Neural cell (in vitro differentiated cells): Measurements from ENCODE around the gene ARFGAP1. TPM values are rescaled to one million over a fixed set of nuclear protein-coding genes. Genes with fewer than 3 reads are reported as not detected.

Source experiments
- H2AFZ ChIP-seq: fragments of 200-600, 300-800 bp; sonication (generic), shearing (Covaris generic); 2 replicates; pipeline ENCODE4 v1.6.0; 2014; ENCODE audit warnings: low read depth, mild to moderate bottlenecking, antibody characterized with exemption, low read length, moderate library complexity
- H3F3A ChIP-seq: fragments of 200-600 bp; shearing (Covaris generic); 2 replicates; pipeline ENCODE4 v1.6.1; 2016; ENCODE audit warnings: mild to moderate bottlenecking, moderate library complexity, mixed read lengths, antibody characterized with exemption, low read length; ENCODE audit not compliant: insufficient read depth, poor library complexity, severe bottlenecking
- H3K27ac ChIP-seq: fragments of 200-600, 300-800 bp; sonication (generic), shearing (Covaris generic); 2 replicates; pipeline ENCODE4 v1.5.1; 2014; ENCODE audit warnings: mild to moderate bottlenecking, low read length, moderate library complexity
- H3K27me3 ChIP-seq: fragments of 300-800, 200-600 bp; sonication (generic), shearing (Covaris generic); 2 replicates; pipeline ENCODE4 v1.6.0; 2014; ENCODE audit warnings: mild to moderate bottlenecking, low read depth, low read length, moderate library complexity; ENCODE audit not compliant: insufficient read depth
- H3K36me3 ChIP-seq: fragments of 300-800, 200-600 bp; sonication (generic), shearing (Covaris generic); 2 replicates; pipeline ENCODE4 v1.5.1; 2014; ENCODE audit warnings: mild to moderate bottlenecking, antibody characterized with exemption, low read length, moderate library complexity; ENCODE audit not compliant: insufficient read depth
- H3K4me2 ChIP-seq: fragments of 300-800, 200-600 bp; sonication (generic), shearing (Covaris generic); 2 replicates; pipeline ENCODE4 v1.6.0; 2014; ENCODE audit warnings: mild to moderate bottlenecking, low read length
- H3K4me3 ChIP-seq: fragments of 300-800, 200-600 bp; sonication (generic), shearing (Covaris generic); 2 replicates; pipeline ENCODE4 v1.5.1; 2014; ENCODE audit warnings: mild to moderate bottlenecking, low read length, moderate library complexity
- H3K79me2 ChIP-seq: fragments of 200-600 bp; shearing (Covaris generic); replicated peaks from 2 replicates; pipeline ENCODE4 v1.6.0; 2014; ENCODE audit warnings: mild to moderate bottlenecking, low read length, moderate library complexity; ENCODE audit not compliant: insufficient read depth
- H3K9ac ChIP-seq: fragments of 300-800, 200-600 bp; sonication (generic), shearing (Covaris generic); 2 replicates; pipeline ENCODE4 v1.6.1; 2016; ENCODE audit warnings: mild to moderate bottlenecking, low read length, mixed read lengths
- H3K9me2 ChIP-seq: fragments of 200-600 bp; shearing (Covaris generic); 2 replicates; pipeline ENCODE4 v1.6.1; 2016; ENCODE audit warnings: mild to moderate bottlenecking, low read length, mixed read lengths; ENCODE audit not compliant: insufficient read depth
- H3K9me3 ChIP-seq: fragments of 200-600, 300-800 bp; sonication (generic), shearing (Covaris generic); 2 replicates; pipeline ENCODE4 v1.6.1; 2016; ENCODE audit warnings: mild to moderate bottlenecking, mixed run types, low read length, moderate library complexity, mixed read lengths
- H4K20me1 ChIP-seq: fragments of 200-600 bp; shearing (Covaris generic); 2 replicates; pipeline ENCODE4 v1.6.1; 2016; ENCODE audit warnings: mild to moderate bottlenecking, mixed run types; ENCODE audit not compliant: insufficient read depth
- EP300 ChIP-seq: fragments of 450-650 bp; conservative IDR thresholded peaks from 2 replicates; pipeline ENCODE4 v1.6.1; 2014; ENCODE audit warnings: antibody characterized with exemption, mild to moderate bottlenecking, moderate library complexity; ENCODE audit not compliant: poor library complexity, severe bottlenecking
- EZH2 ChIP-seq: fragments of 200-600, 300-800 bp; shearing (Covaris generic), sonication (generic); IDR thresholded peaks from 2 replicates; pipeline ENCODE4 v1.6.1; 2014; ENCODE audit warnings: antibody characterized with exemption, low read length, borderline replicate concordance, mild to moderate bottlenecking; ENCODE audit not compliant: insufficient read depth, poor library complexity, severe bottlenecking
- MXI1 ChIP-seq: fragments of 450-650 bp; conservative IDR thresholded peaks from 2 replicates; pipeline ENCODE4 v1.6.1; 2014; ENCODE audit warnings: antibody characterized with exemption, mild to moderate bottlenecking; ENCODE audit not compliant: poor library complexity, severe bottlenecking
- POLR2AphosphoS5 ChIP-seq: IDR thresholded peaks from 2 replicates; pipeline ENCODE4 v1.6.1; 2012
- RAD21 ChIP-seq: fragments of 450-650 bp; conservative IDR thresholded peaks from 2 replicates; pipeline ENCODE4 v1.6.1; 2014; ENCODE audit warnings: antibody characterized with exemption, mild to moderate bottlenecking, moderate library complexity
- REST ChIP-seq: IDR thresholded peaks from 2 replicates; pipeline ENCODE4 v1.6.1; 2012; ENCODE audit warnings: borderline replicate concordance
- SMC3 ChIP-seq: fragments of 450-650 bp; conservative IDR thresholded peaks from 2 replicates; pipeline ENCODE4 v1.6.1; 2014; ENCODE audit warnings: antibody characterized with exemption, mild to moderate bottlenecking, moderate library complexity; ENCODE audit not compliant: poor library complexity
- TAF1 ChIP-seq: IDR thresholded peaks from 2 replicates; pipeline ENCODE4 v1.6.1; 2012; ENCODE audit warnings: low read depth
- polyA plus RNA-seq: library from polyadenylated mRNA; depleted of rRNA; stranded (reverse); fragments of >200 nt; gene quantifications from 2 replicates; pipeline ENCODE4 v1.2.3, GENCODE V29; 2014
- TF ChIP-seq, protein P1 (sequence below): fragments of 450-650 bp; IDR thresholded peaks from 2 replicates; pipeline ENCODE4 v1.5.1; 2014; ENCODE audit warnings: antibody characterized with exemption, mild to moderate bottlenecking, moderate library complexity; ENCODE audit not compliant: poor library complexity, severe bottlenecking

Gene ARFGAP1
- polyA plus RNA-seq, 1 donor from 2014 or later: 70.2 TPM

DNA sequence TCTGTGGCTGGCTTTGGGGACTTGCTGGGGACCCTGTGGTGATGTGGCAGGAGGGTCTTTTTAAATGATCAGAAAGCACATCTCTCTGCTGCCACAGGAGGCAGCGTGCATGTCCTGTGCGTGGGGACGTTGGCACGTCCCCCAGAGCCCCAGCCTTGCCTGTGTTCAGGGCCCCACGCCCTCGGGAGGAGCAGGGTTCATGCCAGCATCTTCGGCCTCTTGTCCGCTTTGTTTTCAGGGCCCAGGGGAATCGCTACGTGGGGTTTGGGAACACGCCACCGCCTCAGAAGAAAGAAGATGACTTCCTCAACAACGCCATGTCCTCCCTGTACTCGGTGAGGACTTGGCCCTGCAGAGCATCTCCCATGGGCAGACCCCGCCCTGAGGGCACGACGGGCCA is 6.0 kb downstream of the ARFGAP1 start:
- H3K9me3 ChIP-seq: no peaks in the 10 kb centered on the region
- H3K36me3 ChIP-seq: no peaks in the 10 kb centered on the region
- H3K79me2 ChIP-seq: peaks cover 14% of the 10 kb centered on the region
- H3F3A ChIP-seq: no peaks in the 10 kb centered on the region
- H3K4me3 ChIP-seq: no peak overlapping the region
- TF ChIP-seq RAD21 (no peak), EP300 (no peak)
- no peaks in the 10 kb centered on the region for H4K20me1 ChIP-seq
- no peaks in the 10 kb centered on the region for H3K9me2 ChIP-seq
- no peaks in the 10 kb centered on the region for H3K27me3 ChIP-seq
- no peak overlapping the region for H3K4me2 ChIP-seq
- H2AFZ ChIP-seq: no peak overlapping the region
- no peak overlapping the region for H3K27ac ChIP-seq
- no peak overlapping the region for H3K9ac ChIP-seq

DNA sequence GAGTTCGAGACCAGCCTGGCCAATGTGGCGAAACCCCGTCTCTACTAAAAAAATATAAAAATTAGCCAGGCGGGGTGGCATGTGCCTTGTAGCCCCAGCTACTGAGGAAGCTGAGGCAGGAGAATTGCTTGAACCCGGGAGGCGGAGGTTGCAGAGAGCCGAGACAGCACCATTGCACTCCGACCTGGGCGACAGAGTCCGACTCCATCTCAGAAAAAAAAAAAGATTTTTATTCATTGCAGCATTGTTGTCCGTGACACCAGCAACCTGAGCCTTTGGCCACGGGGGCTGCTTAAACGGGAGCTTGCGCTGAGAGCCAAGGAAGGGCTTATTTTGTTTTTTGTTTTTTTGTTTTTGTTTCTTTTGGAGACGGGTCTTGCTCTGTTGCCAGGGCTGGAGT is 7.3 kb downstream of the ARFGAP1 start:
- Histone ChIP-seq H4K20me1 (no peaks in the 10 kb centered on the region), H3K4me2 (no peak overlapping the region), H3K27me3 (no peaks in the 10 kb centered on the region), H3F3A (no peaks in the 10 kb centered on the region), H2AFZ (no peak overlapping the region), H3K36me3 (no peaks in the 10 kb centered on the region), H3K27ac (no peak overlapping the region), H3K9ac (no peak overlapping the region), H3K9me2 (no peaks in the 10 kb centered on the region), H3K9me3 (no peaks in the 10 kb centered on the region), H3K79me2 (peaks cover 4% of the 10 kb centered on the region), H3K4me3 (no peak overlapping the region)
- TF ChIP-seq, protein P1, sequence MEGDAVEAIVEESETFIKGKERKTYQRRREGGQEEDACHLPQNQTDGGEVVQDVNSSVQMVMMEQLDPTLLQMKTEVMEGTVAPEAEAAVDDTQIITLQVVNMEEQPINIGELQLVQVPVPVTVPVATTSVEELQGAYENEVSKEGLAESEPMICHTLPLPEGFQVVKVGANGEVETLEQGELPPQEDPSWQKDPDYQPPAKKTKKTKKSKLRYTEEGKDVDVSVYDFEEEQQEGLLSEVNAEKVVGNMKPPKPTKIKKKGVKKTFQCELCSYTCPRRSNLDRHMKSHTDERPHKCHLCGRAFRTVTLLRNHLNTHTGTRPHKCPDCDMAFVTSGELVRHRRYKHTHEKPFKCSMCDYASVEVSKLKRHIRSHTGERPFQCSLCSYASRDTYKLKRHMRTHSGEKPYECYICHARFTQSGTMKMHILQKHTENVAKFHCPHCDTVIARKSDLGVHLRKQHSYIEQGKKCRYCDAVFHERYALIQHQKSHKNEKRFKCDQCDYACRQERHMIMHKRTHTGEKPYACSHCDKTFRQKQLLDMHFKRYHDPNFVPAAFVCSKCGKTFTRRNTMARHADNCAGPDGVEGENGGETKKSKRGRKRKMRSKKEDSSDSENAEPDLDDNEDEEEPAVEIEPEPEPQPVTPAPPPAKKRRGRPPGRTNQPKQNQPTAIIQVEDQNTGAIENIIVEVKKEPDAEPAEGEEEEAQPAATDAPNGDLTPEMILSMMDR: no peak
- TF ChIP-seq MXI1: no peak
- TF ChIP-seq EZH2: no peak
- TF ChIP-seq TAF1: no peak
- no peak for TF ChIP-seq SMC3
- TF ChIP-seq POLR2AphosphoS5: no peak
- no peak for TF ChIP-seq EP300
- TF ChIP-seq RAD21: no peak
- no peak for TF ChIP-seq REST

- Histone ChIP-seq H3F3A (no peaks in the 10 kb centered on the region), H4K20me1 (no peaks in the 10 kb centered on the region), H3K27me3 (no peaks in the 10 kb centered on the region), H2AFZ (no peak overlapping the region), H3K4me3 (no peak overlapping the region), H3K9me2 (no peaks in the 10 kb centered on the region), H3K9me3 (no peaks in the 10 kb centered on the region), H3K79me2 (peaks cover 2% of the 10 kb centered on the region), H3K36me3 (no peaks in the 10 kb centered on the region), H3K9ac (no peak overlapping the region), H3K27ac (no peak overlapping the region), H3K4me2 (no peak overlapping the region)
- no peak for TF ChIP-seq RAD21
- TF ChIP-seq POLR2AphosphoS5: no peak
- TF ChIP-seq MXI1: no peak
These were observed 7.8 kb downstream of the ARFGAP1 start for GRCh38 chr20:63280371-63280770.
